Activated CD8-positive, alpha-beta T cell treated with anti-CD3 and anti-CD28 coated beads, Interleukin-2, amount 10 ng/mL, durations not matched to agents 7 days and 5 days (primary cell): ENCODE measurements around the gene C2. TPM values are rescaled to one million over a fixed set of nuclear protein-coding genes. Genes with fewer than 3 reads are reported as not detected.
"Not testable (repeated sequence)": the region's sequence is repeated elsewhere in the genome, so short reads cannot be mapped to it uniquely, and the experiment has no call there.

Source experiments
- ATAC-seq: fragments of 150-1000 bp; cut with Tn5 transposase; one replicate; pipeline ENCODE4 v1.10.0; 2021; ENCODE audit warnings: moderate library complexity
- CTCF ChIA-PET: fragments of 350-600 bp; sonication (Branson Sonifier 250); formaldehyde crosslinking; loops from one replicate; lab custom pipeline; 2021; ENCODE audit warnings: antibody characterized with exemption; lab: Charles Lee
- POLR2A ChIA-PET: fragments of 350-600 bp; sonication (Branson Sonifier 250); formaldehyde crosslinking; loops from one replicate; lab custom pipeline; 2021; ENCODE audit warnings: antibody characterized with exemption; lab: Charles Lee
- DNase-seq: peaks from one replicate; pipeline ENCODE4 v3.0.0-alpha.2; 2020
- H3K27ac Mint-ChIP-seq: one replicate; pipeline ENCODE4 v1.8.0; 2021; ENCODE audit warnings: mild to moderate bottlenecking, mixed read lengths
- H3K27me3 Mint-ChIP-seq: one replicate; pipeline ENCODE4 v1.8.0; 2021; ENCODE audit warnings: low read depth, mixed read lengths
- H3K36me3 Mint-ChIP-seq: one replicate; pipeline ENCODE4 v1.8.0; 2021; ENCODE audit warnings: low read depth, mixed read lengths
- H3K4me1 Mint-ChIP-seq: one replicate; pipeline ENCODE4 v1.8.0; 2021; ENCODE audit warnings: low read depth, mixed read lengths
- H3K4me3 Mint-ChIP-seq: one replicate; pipeline ENCODE4 v1.8.0; 2021; ENCODE audit warnings: mild to moderate bottlenecking, mixed read lengths
- H3K9me3 Mint-ChIP-seq: one replicate; pipeline ENCODE4 v1.8.0; 2022; ENCODE audit warnings: mixed read lengths; ENCODE audit not compliant: insufficient read depth
- total RNA-seq, 2 experiments: library from RNA; stranded (reverse); gene quantifications; one replicate each; pipeline ENCODE4 v1.2.3, GENCODE V29; 2021

The C2 gene
- total RNA-seq, 2 experiments from 2014 or later = 0.26 to 0.87 TPM

- peaks cover 7% of the 10 kb centered on the region for H3K27me3 Mint-ChIP-seq
- peaks cover 42% of the 10 kb centered on the region for H3K4me1 Mint-ChIP-seq
- no peaks in the 10 kb centered on the region for H3K9me3 Mint-ChIP-seq
- no peak for ATAC-seq
- H3K27ac Mint-ChIP-seq = no peak overlapping the region
- peaks cover 17% of the 10 kb centered on the region for H3K36me3 Mint-ChIP-seq
- ChIA-PET POLR2A (no interaction called here), CTCF (no interaction called here)
- DNase-seq = peak; percentile 35
- no peak overlapping the region for H3K4me3 Mint-ChIP-seq
These were observed 27.4 kb upstream of the C2 start for GRCh38 chr6:31899882-31900722.

DNA sequence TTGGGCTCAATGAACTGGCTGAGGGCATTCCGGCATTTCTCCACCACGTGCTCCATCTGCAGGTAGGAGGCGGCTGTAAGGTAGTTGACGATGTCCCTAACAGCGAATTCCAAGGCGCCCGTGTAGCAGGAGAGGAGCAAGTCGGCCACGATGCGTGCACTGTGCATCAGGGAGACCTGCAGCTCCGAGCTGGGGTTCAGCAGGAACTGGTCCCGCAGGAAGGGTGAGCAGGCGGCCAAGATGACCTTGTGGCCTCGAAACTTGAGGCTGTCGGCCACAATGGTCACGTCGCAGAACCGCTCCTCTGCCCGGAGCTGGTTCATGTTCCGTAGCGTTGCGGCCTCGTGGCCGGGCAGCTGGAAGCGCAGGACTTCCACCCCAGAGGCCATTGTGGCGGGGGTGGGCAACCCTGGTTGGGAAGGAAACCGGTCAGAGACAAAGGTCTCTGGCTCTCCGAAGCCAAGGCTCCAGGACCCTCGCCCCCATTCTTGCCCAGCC, 26.6 kb upstream of the C2 start:
- DNase-seq = no peak
- Mint-ChIP-seq H3K27ac (no peak overlapping the region), H3K4me1 (peaks cover 38% of the 10 kb centered on the region), H3K4me3 (peak overlapping the region; percentile 63), H3K36me3 (peaks cover 12% of the 10 kb centered on the region), H3K9me3 (no peaks in the 10 kb centered on the region), H3K27me3 (peaks cover 9% of the 10 kb centered on the region)
- ChIA-PET POLR2A (no interaction called here), CTCF (no interaction called here)
- no peak for ATAC-seq

GRCh38 chr6:31901415-31901952, 26.0 kb upstream of the C2 start:
- CTCF ChIA-PET = no interaction called here
- Mint-ChIP-seq H3K36me3 (peaks cover 11% of the 10 kb centered on the region), H3K9me3 (no peaks in the 10 kb centered on the region), H3K4me3 (peak overlapping the region; percentile 63), H3K4me1 (peaks cover 33% of the 10 kb centered on the region), H3K27ac (no peak overlapping the region), H3K27me3 (peaks cover 14% of the 10 kb centered on the region)
- peak; percentile 69 for DNase-seq
- POLR2A ChIA-PET = no interaction called here
- no peak for ATAC-seq

DNA sequence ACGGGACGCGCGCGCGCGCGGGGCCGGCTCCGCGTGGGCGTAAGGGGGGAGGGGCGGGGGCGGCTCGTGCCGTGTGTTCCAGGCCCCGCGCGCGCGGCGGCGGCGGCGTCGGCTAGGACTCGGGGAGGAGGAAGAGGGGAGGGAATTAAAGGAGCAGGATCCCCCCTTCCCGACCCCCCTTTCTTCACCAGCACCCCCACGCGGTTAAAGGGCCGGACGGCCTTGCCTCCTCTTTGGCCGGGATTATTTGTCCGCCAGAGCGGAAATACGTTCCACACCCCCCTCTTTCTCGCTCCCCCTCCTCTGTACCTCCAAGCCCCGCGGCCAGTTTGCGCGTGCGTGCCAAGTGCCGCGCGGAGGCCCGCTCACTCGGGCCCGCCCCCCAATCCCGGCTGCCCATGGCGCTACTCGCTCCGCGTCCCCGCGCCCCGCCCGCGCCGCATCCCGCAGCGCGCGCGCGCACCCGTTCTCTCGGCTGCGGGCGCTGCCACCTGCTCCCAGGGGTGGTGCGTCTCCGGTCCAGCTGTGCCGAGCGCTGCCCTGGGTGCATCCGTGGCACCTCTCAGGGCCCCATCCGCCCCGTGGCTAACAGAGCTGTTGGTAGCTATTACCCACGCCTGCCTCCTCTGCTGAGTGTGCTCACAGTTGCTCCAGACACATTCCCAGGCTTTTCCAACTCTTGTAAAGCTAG, 25.4 kb upstream of the C2 start, which contains the start of gene ZBTB12:
TSS of gene ZBTB12 (minus strand) at position 134 of the 691 bp plus-strand sequence. CDS start 781 bp downstream, outside the sequence.
- Mint-ChIP-seq H3K9me3 (no peaks in the 10 kb centered on the region), H3K4me3 (peak within 1 kb of the TSS; percentile 80), H3K36me3 (peaks cover 10% of the 10 kb centered on the region), H3K4me1 (peaks cover 31% of the 10 kb centered on the region), H3K27ac (peak within 1 kb of the TSS; percentile 77), H3K27me3 (peaks cover 15% of the 10 kb centered on the region)
- peak; percentile 86 for DNase-seq
- CTCF ChIA-PET = interaction anchor here (1.1 kb wide), 1 partner anchor 50 kb away, joined by 5 read pairs; no protein-coding TSS in a partner anchor
- peak; percentile 59 for ATAC-seq
- POLR2A ChIA-PET = interaction anchor here (0.5 to 0.6 kb wide), 2 partner anchors 9 to 56 kb away, joined by 3 read pairs; no protein-coding TSS in a partner anchor

GRCh38 chr6:31903957-31904356, 23.6 kb upstream of the C2 start:
- Mint-ChIP-seq H3K4me3 (no peak overlapping the region), H3K9me3 (no peaks in the 10 kb centered on the region), H3K27ac (no peak overlapping the region), H3K4me1 (peaks cover 28% of the 10 kb centered on the region), H3K36me3 (peaks cover 4% of the 10 kb centered on the region), H3K27me3 (peaks cover 20% of the 10 kb centered on the region)
- ChIA-PET CTCF (interaction anchor here (1.1 kb wide), 2 partner anchors 9 to 49 kb away, joined by 3 to 4 read pairs; no protein-coding TSS in a partner anchor), POLR2A (interaction anchor here (0.6 to 0.9 kb wide), 2 partner anchors 48 to 67 kb away, joined by 3 read pairs; no protein-coding TSS in a partner anchor)
- no peak for DNase-seq
- no peak for ATAC-seq

GRCh38 chr6:31905041-31905440, 22.5 kb upstream of the C2 start:
- CTCF ChIA-PET = no interaction called here
- no peak overlapping the region for H3K4me3 Mint-ChIP-seq
- H3K27ac Mint-ChIP-seq = no peak overlapping the region
- peaks cover 21% of the 10 kb centered on the region for H3K27me3 Mint-ChIP-seq
- ATAC-seq = no peak
- H3K4me1 Mint-ChIP-seq = peaks cover 17% of the 10 kb centered on the region
- no peaks in the 10 kb centered on the region for H3K36me3 Mint-ChIP-seq
- H3K9me3 Mint-ChIP-seq = no peaks in the 10 kb centered on the region
- POLR2A ChIA-PET = no interaction called here
- no peak for DNase-seq

GRCh38 chr6:31906122-31906521, 21.4 kb upstream of the C2 start:
- Mint-ChIP-seq H3K27ac (no peak overlapping the region), H3K27me3 (peaks cover 21% of the 10 kb centered on the region), H3K36me3 (no peaks in the 10 kb centered on the region), H3K4me1 (peaks cover 13% of the 10 kb centered on the region), H3K9me3 (no peaks in the 10 kb centered on the region), H3K4me3 (no peak overlapping the region)
- ATAC-seq (no peak), DNase-seq (no peak)
- POLR2A ChIA-PET = no interaction called here
- CTCF ChIA-PET = no interaction called here

- H3K9me3 Mint-ChIP-seq, DNase-seq, H3K4me3 Mint-ChIP-seq, H3K36me3 Mint-ChIP-seq, H3K27ac Mint-ChIP-seq, POLR2A ChIA-PET, ATAC-seq: not testable (repeated sequence)
- Mint-ChIP-seq H3K27me3 (peaks cover 21% of the 10 kb centered on the region), H3K4me1 (peaks cover 11% of the 10 kb centered on the region)
- CTCF ChIA-PET = interaction anchor here (1.0 kb wide), 1 partner anchor 10 kb away, joined by 3 read pairs; no protein-coding TSS in a partner anchor
These were observed 20.8 kb upstream of the C2 start for GRCh38 chr6:31906727-31907126.

GRCh38 chr6:31907158-31907813, 20.2 kb upstream of the C2 start:
- no peak overlapping the region for H3K4me3 Mint-ChIP-seq
- ChIA-PET POLR2A (interaction anchor here (0.6 kb wide), 2 partner anchors 12 to 43 kb away, joined by 3 to 4 read pairs; no protein-coding TSS in a partner anchor), CTCF (interaction anchor here (1.0 kb wide), 1 partner anchor 10 kb away, joined by 3 read pairs; no protein-coding TSS in a partner anchor)
- H3K9me3 Mint-ChIP-seq = no peaks in the 10 kb centered on the region
- no peaks in the 10 kb centered on the region for H3K36me3 Mint-ChIP-seq
- DNase-seq (no peak), ATAC-seq (no peak)
- H3K4me1 Mint-ChIP-seq = peaks cover 10% of the 10 kb centered on the region
- H3K27me3 Mint-ChIP-seq = peaks cover 21% of the 10 kb centered on the region
- H3K27ac Mint-ChIP-seq = no peak overlapping the region

- peaks cover 14% of the 10 kb centered on the region for H3K27me3 Mint-ChIP-seq
- H3K4me3 Mint-ChIP-seq, H3K4me1 Mint-ChIP-seq, CTCF ChIA-PET, POLR2A ChIA-PET, H3K9me3 Mint-ChIP-seq, DNase-seq, H3K36me3 Mint-ChIP-seq, ATAC-seq, H3K27ac Mint-ChIP-seq: not testable (repeated sequence)
These were observed 19.3 kb upstream of the C2 start for GRCh38 chr6:31908255-31908654.

- peaks cover 2% of the 10 kb centered on the region for H3K4me1 Mint-ChIP-seq
- POLR2A ChIA-PET = no interaction called here
- DNase-seq = no peak
- CTCF ChIA-PET = interaction anchor here (0.6 kb wide), 1 partner anchor 17 kb away, joined by 3 read pairs; no protein-coding TSS in a partner anchor
- no peak overlapping the region for H3K4me3 Mint-ChIP-seq
- peaks cover 14% of the 10 kb centered on the region for H3K27me3 Mint-ChIP-seq
- no peaks in the 10 kb centered on the region for H3K9me3 Mint-ChIP-seq
- ATAC-seq = peak; percentile 27
- H3K36me3 Mint-ChIP-seq = no peaks in the 10 kb centered on the region
- H3K27ac Mint-ChIP-seq = no peak overlapping the region
These were observed 18.7 kb upstream of the C2 start for GRCh38 chr6:31908791-31909190.
